Neuronal stem cell (in vitro differentiated cells): ENCODE data around the gene GARNL3.

Source experiments
- DNase-seq: peaks from one replicate; pipeline ENCODE4 v3.0.0-alpha.2; 2013; ENCODE audit warnings: low spot score
- H2AFZ ChIP-seq: one replicate; pipeline ENCODE4 v1.6.1; 2013; ENCODE audit warnings: mild to moderate bottlenecking, low read length, inconsistent platforms
- H2AK5ac ChIP-seq: 2 replicates; pipeline ENCODE4 v1.6.1; 2013; ENCODE audit warnings: low read depth, mild to moderate bottlenecking, inconsistent platforms, low read length, moderate library complexity, mixed read lengths
- H2BK120ac ChIP-seq: 2 replicates; pipeline ENCODE4 v1.6.1; 2013; ENCODE audit warnings: low read depth, mild to moderate bottlenecking, inconsistent platforms, low read length, moderate library complexity, mixed read lengths
- H2BK12ac ChIP-seq: one replicate; pipeline ENCODE4 v1.6.1; 2013; ENCODE audit warnings: low read length, inconsistent platforms
- H2BK15ac ChIP-seq: 2 replicates; pipeline ENCODE4 v1.6.1; 2013; ENCODE audit warnings: mild to moderate bottlenecking, low read length, inconsistent platforms, mixed read lengths
- H2BK5ac ChIP-seq: one replicate; pipeline ENCODE4 v1.6.1; 2013; ENCODE audit warnings: inconsistent platforms, mild to moderate bottlenecking, low read length, moderate library complexity
- H3K14ac ChIP-seq: one replicate; pipeline ENCODE4 v1.6.1; 2013; ENCODE audit warnings: low read length, inconsistent platforms
- H3K18ac ChIP-seq: 2 replicates; pipeline ENCODE4 v1.6.1; 2013; ENCODE audit warnings: low read length, inconsistent platforms
- H3K23ac ChIP-seq: 2 replicates; pipeline ENCODE4 v1.6.1; 2013; ENCODE audit warnings: low read depth, mild to moderate bottlenecking, mixed read lengths, low read length, inconsistent platforms; ENCODE audit not compliant: poor library complexity
- H3K27ac ChIP-seq: replicated peaks from 3 replicates; pipeline ENCODE4 v1.5.1; 2013; ENCODE audit warnings: low read length, inconsistent platforms
- H3K27me3 ChIP-seq, 3 experiments: 2 replicates each; pipeline ENCODE4 v1.6.1; 2013; ENCODE audit warnings: low read length in 3 of 3, mild to moderate bottlenecking in 2 of 3, inconsistent platforms in 1 of 3, low read depth in 1 of 3, mixed read lengths in 1 of 3, moderate library complexity in 1 of 3; ENCODE audit not compliant: control insufficient read depth in 3 of 3, insufficient read depth in 3 of 3
- H3K36me3 ChIP-seq, 2 donors: replicated peaks in 1 of 2; 2 replicates each; pipeline ENCODE4 v1.6.1; 2013; ENCODE audit warnings: low read length in 2 of 2; ENCODE audit not compliant: control insufficient read depth in 2 of 2, insufficient read depth in 2 of 2
- H3K4ac ChIP-seq: 2 replicates; pipeline ENCODE4 v1.6.1; 2013; ENCODE audit warnings: inconsistent platforms, mild to moderate bottlenecking, low read length, moderate library complexity
- H3K4me1 ChIP-seq, 2 donors: 1 replicate in 1 of 2; 2 replicates in 1 of 2; pipeline ENCODE4 v1.6.1; 2013; ENCODE audit warnings: low read length in 2 of 2, low read depth in 1 of 2; ENCODE audit not compliant: control insufficient read depth in 2 of 2, insufficient read depth in 1 of 2
- H3K4me2 ChIP-seq: one replicate; pipeline ENCODE4 v1.6.1; 2013; ENCODE audit warnings: mild to moderate bottlenecking, low read length, inconsistent platforms; ENCODE audit not compliant: insufficient read depth, poor library complexity, severe bottlenecking
- H3K4me3 ChIP-seq, 2 donors: 2 replicates each; pipeline ENCODE4 v1.5.1; 2013; ENCODE audit warnings: low read length in 2 of 2, mild to moderate bottlenecking in 2 of 2, inconsistent platforms in 1 of 2, moderate library complexity in 1 of 2
- H3K79me1 ChIP-seq: one replicate; pipeline ENCODE4 v1.6.1; 2013; ENCODE audit warnings: low read depth, mild to moderate bottlenecking, inconsistent platforms, low read length, moderate library complexity
- H3K9ac ChIP-seq: one replicate; pipeline ENCODE4 v1.6.1; 2013; ENCODE audit warnings: mild to moderate bottlenecking, low read depth, low read length, inconsistent platforms; ENCODE audit not compliant: poor library complexity
- H3K9me3 ChIP-seq, 2 donors: replicated peaks in 1 of 2; 2 replicates each; pipeline versions ENCODE3 to v1.6.1; 2013; ENCODE audit warnings: low read length in 2 of 2, mild to moderate bottlenecking in 2 of 2, inconsistent platforms in 1 of 2, low read depth in 1 of 2, mixed read lengths in 1 of 2, moderate library complexity in 1 of 2; ENCODE audit not compliant: control insufficient read depth in 2 of 2, insufficient read depth in 1 of 2
- H4K8ac ChIP-seq: one replicate; pipeline ENCODE4 v1.6.1; 2013; ENCODE audit warnings: low read depth, mild to moderate bottlenecking, inconsistent platforms, low read length, moderate library complexity
- H4K91ac ChIP-seq: one replicate; pipeline ENCODE4 v1.6.1; 2013; ENCODE audit warnings: low read length, low read depth, mild to moderate bottlenecking, inconsistent platforms; ENCODE audit not compliant: poor library complexity
- WGBS, 2 donors: extraction: QIAGEN DNeasy Blood & Tissue Kit; methylation state at CpG; one replicate each; pipeline ENCODE4 v1.1.7; 2013; ENCODE audit warnings: missing lambda C conversion rate in 2 of 2, mixed read lengths in 1 of 2; ENCODE audit not compliant: insufficient read length in 2 of 2, insufficient replicate concordance in 1 of 2; ENCODE audit errors: extremely low coverage in 2 of 2; 5-methylcytosine and 5-hydroxymethylcytosine counted together

Gene GARNL3

GRCh38 chr9:127278372-127278771 lies 13.8 kb downstream of the GARNL3 start:
- H2BK120ac ChIP-seq, result no peak overlapping the region
- no peak overlapping the region for H3K14ac ChIP-seq
- WGBS, 2 donors, result no CpG with 5 or more reads among the region's 2 CpGs
- no peak overlapping the region for H3K4me2 ChIP-seq
- no peak overlapping the region for H3K4ac ChIP-seq
- no peak overlapping the region for H3K4me3 ChIP-seq
- H3K9me3 ChIP-seq, result no peaks in the 10 kb centered on the region
- no peaks in the 10 kb centered on the region for H3K4me1 ChIP-seq
- H3K36me3 ChIP-seq, result no peaks in the 10 kb centered on the region
- H4K91ac ChIP-seq, result no peak overlapping the region
- H3K9ac ChIP-seq, result no peak overlapping the region
- no peak overlapping the region for H3K27ac ChIP-seq
- no peak overlapping the region for H2BK12ac ChIP-seq
- H2BK5ac ChIP-seq, result no peak overlapping the region
- H3K23ac ChIP-seq, result no peak overlapping the region
- no peak overlapping the region for H2AK5ac ChIP-seq
- H2BK15ac ChIP-seq, result no peak overlapping the region
- H4K8ac ChIP-seq, result no peak overlapping the region
- no peaks in the 10 kb centered on the region for H3K79me1 ChIP-seq
- no peaks in the 10 kb centered on the region for H3K27me3 ChIP-seq
- no peak overlapping the region for H2AFZ ChIP-seq
- no peak for DNase-seq
- H3K18ac ChIP-seq, result no peak overlapping the region

GRCh38 chr9:127279717-127280285 lies 15.2 kb downstream of the GARNL3 start:
- Histone ChIP-seq H3K18ac (no peak overlapping the region), H3K14ac (no peak overlapping the region), H3K23ac (no peak overlapping the region), H3K36me3 (no peaks in the 10 kb centered on the region), H4K8ac (no peak overlapping the region), H2AK5ac (no peak overlapping the region), H3K4me3 (no peak overlapping the region), H4K91ac (no peak overlapping the region), H2BK12ac (no peak overlapping the region), H2BK15ac (no peak overlapping the region), H3K9ac (no peak overlapping the region), H2AFZ (no peak overlapping the region), H2BK120ac (no peak overlapping the region), H3K27me3 (no peaks in the 10 kb centered on the region), H3K9me3 (no peaks in the 10 kb centered on the region), H3K4me1 (no peaks in the 10 kb centered on the region), H3K4ac (no peak overlapping the region), H3K27ac (no peak overlapping the region), H3K4me2 (no peak overlapping the region), H2BK5ac (no peak overlapping the region), H3K79me1 (no peaks in the 10 kb centered on the region)
- no peak for DNase-seq
- no CpG with 5 or more reads among the region's 3 CpGs for WGBS, 2 donors

- Histone ChIP-seq H2AFZ (no peak overlapping the region), H2BK12ac (no peak overlapping the region), H3K23ac (no peak overlapping the region), H3K18ac (no peak overlapping the region), H3K14ac (no peak overlapping the region), H3K4me1 (peaks cover 0 to 3% of the 10 kb centered on the region in 2 donors), H3K27ac (no peak overlapping the region), H4K8ac (no peak overlapping the region), H3K9me3 (no peaks in the 10 kb centered on the region), H2BK5ac (no peak overlapping the region), H3K4ac (no peak overlapping the region), H3K27me3 (no peaks in the 10 kb centered on the region), H2BK15ac (no peak overlapping the region), H2BK120ac (no peak overlapping the region), H2AK5ac (no peak overlapping the region), H3K9ac (no peak overlapping the region), H4K91ac (no peak overlapping the region), H3K4me2 (no peak overlapping the region), H3K79me1 (no peaks in the 10 kb centered on the region), H3K36me3 (no peaks in the 10 kb centered on the region), H3K4me3 (no peak overlapping the region)
- no CpG with 5 or more reads among the region's 8 CpGs for WGBS, 2 donors
- DNase-seq, result no peak
Measured at GRCh38 chr9:127280880-127281660, 16.5 kb downstream of the GARNL3 start.

GRCh38 chr9:127281891-127282290 lies 17.3 kb downstream of the GARNL3 start:
- H3K79me1 ChIP-seq, result no peaks in the 10 kb centered on the region
- no peak overlapping the region for H3K27ac ChIP-seq
- no peak overlapping the region for H3K23ac ChIP-seq
- no peak overlapping the region for H3K18ac ChIP-seq
- H2BK120ac ChIP-seq, result no peak overlapping the region
- H3K4me1 ChIP-seq, result peaks cover 0 to 3% of the 10 kb centered on the region in 2 donors
- no peak for DNase-seq
- no peaks in the 10 kb centered on the region for H3K27me3 ChIP-seq
- no peak overlapping the region for H2BK15ac ChIP-seq
- H3K9ac ChIP-seq, result no peak overlapping the region
- H2AFZ ChIP-seq, result no peak overlapping the region
- H3K4me3 ChIP-seq, result no peak overlapping the region
- no peak overlapping the region for H3K4ac ChIP-seq
- no peak overlapping the region for H4K8ac ChIP-seq
- no peak overlapping the region for H3K14ac ChIP-seq
- no peak overlapping the region for H2BK5ac ChIP-seq
- no peaks in the 10 kb centered on the region for H3K9me3 ChIP-seq
- no peaks in the 10 kb centered on the region for H3K36me3 ChIP-seq
- no peak overlapping the region for H3K4me2 ChIP-seq
- H2AK5ac ChIP-seq, result no peak overlapping the region
- H4K91ac ChIP-seq, result no peak overlapping the region
- no peak overlapping the region for H2BK12ac ChIP-seq
